B cell (primary cell): ENCODE data around the gene TMEM134. TPM values are rescaled to one million over a fixed set of nuclear protein-coding genes. Genes with fewer than 3 reads are reported as not detected.
A peak's percentile ranks its signal among the peaks of the same experiment; 100 is the strongest.

Experiments
- ATAC-seq: fragments of 200-7000 bp; cut with Tn5 transposase; one replicate; pipeline ENCODE4 v1.10.0; 2021; ENCODE audit warnings: low read depth, mild to moderate bottlenecking, moderate number of reproducible peaks, moderate library complexity
- CTCF ChIA-PET: fragments of 350-600 bp; sonication (Branson Sonifier 250); formaldehyde crosslinking; loops from one replicate; lab custom pipeline; 2021; ENCODE audit warnings: antibody characterized with exemption, inconsistent platforms; lab: Charles Lee
- POLR2A ChIA-PET: fragments of 350-600 bp; sonication (Branson Sonifier 250); formaldehyde crosslinking; loops from one replicate; lab custom pipeline; 2021; ENCODE audit warnings: antibody characterized with exemption; lab: Charles Lee
- DNase-seq: peaks from one replicate; pipeline ENCODE4 v3.0.0; 2013
- H2AFZ ChIP-seq: 2 replicates; pipeline ENCODE4 v1.6.1; 2012; ENCODE audit warnings: mild to moderate bottlenecking, low read depth, low read length; ENCODE audit not compliant: insufficient read depth, poor library complexity, severe bottlenecking
- H3K27ac ChIP-seq, 2 donors: 1 replicate in 1 of 2; 2 replicates in 1 of 2; pipeline ENCODE4 v1.5.1; 2012 to 2013; ENCODE audit warnings: low read length in 2 of 2, mild to moderate bottlenecking in 2 of 2, moderate library complexity in 1 of 2
- H3K27me3 ChIP-seq, 4 experiments: fragments of 200-600 bp in 1 of 4; sonication (generic) in 1 of 4; replicated peaks in 1 of 4; 1 replicate in 2 of 4; 2 replicates in 2 of 4; pipeline versions ENCODE4 v1.6.1 to v1.7.0; 2013 to 2016; ENCODE audit warnings: low read length in 3 of 4, mild to moderate bottlenecking in 2 of 4, mixed read lengths in 1 of 4, moderate library complexity in 1 of 4; ENCODE audit not compliant: insufficient read depth in 4 of 4, control insufficient read depth in 3 of 4; ENCODE audit errors: control extremely low read depth in 1 of 4
- H3K36me3 ChIP-seq, 2 experiments: replicated peaks in 1 of 2; 1 replicate in 1 of 2; 2 replicates in 1 of 2; pipeline versions ENCODE4 v1.6.1 to v1.7.1; 2013; ENCODE audit warnings: low read length in 1 of 2; ENCODE audit not compliant: insufficient read depth in 2 of 2, control insufficient read depth in 1 of 2; ENCODE audit errors: control extremely low read depth in 1 of 2, extremely low read depth in 1 of 2
- H3K4me1 ChIP-seq, 2 donors: fragments of 200-600 bp in 1 of 2; sonication (generic) in 1 of 2; 1 replicate in 1 of 2; 2 replicates in 1 of 2; pipeline versions ENCODE4 v1.5.1 to v1.6.1; 2013 to 2017; ENCODE audit warnings: low read length in 2 of 2; ENCODE audit not compliant: control insufficient read depth in 2 of 2, insufficient read depth in 2 of 2
- H3K4me2 ChIP-seq: replicated peaks from 2 replicates; pipeline ENCODE3; 2012; ENCODE audit warnings: mild to moderate bottlenecking, low read depth, low read length; ENCODE audit not compliant: poor library complexity, severe bottlenecking
- H3K4me3 ChIP-seq, 5 experiments: fragments of 200-600 bp in 1 of 5; sonication (generic) in 1 of 5; 1 replicate in 3 of 5; 2 replicates in 2 of 5; pipeline versions ENCODE4 v1.5.1 to v1.7.0; 2011 to 2016; ENCODE audit warnings: low read length in 4 of 5, mild to moderate bottlenecking in 4 of 5, low read depth in 2 of 5, control low read depth in 1 of 5, moderate library complexity in 1 of 5; ENCODE audit not compliant: insufficient read depth in 1 of 5; ENCODE audit errors: control extremely low read depth in 1 of 5, extremely low read depth in 1 of 5
- H3K79me2 ChIP-seq: fragments of 200-600 bp; sonication (generic); one replicate; pipeline ENCODE4 v1.6.0; 2016; ENCODE audit warnings: low read length; ENCODE audit not compliant: control insufficient read depth, insufficient read depth
- H3K9ac ChIP-seq: fragments of 200-600 bp; sonication (generic); 2 replicates; pipeline ENCODE4 v1.6.1; 2017; ENCODE audit warnings: mild to moderate bottlenecking, low read length, moderate library complexity
- H3K9me3 ChIP-seq, 3 donors: one replicate each; pipeline versions ENCODE4 v1.6.1 to v1.7.1; 2013; ENCODE audit warnings: low read length in 2 of 3; ENCODE audit not compliant: control insufficient read depth in 2 of 3, insufficient read depth in 1 of 3; ENCODE audit errors: control extremely low read depth in 1 of 3
- H4K20me1 ChIP-seq: 2 replicates; pipeline ENCODE4 v1.6.0; 2012; ENCODE audit warnings: mild to moderate bottlenecking, low read length; ENCODE audit not compliant: insufficient read depth, control insufficient read depth, poor library complexity, severe bottlenecking
- H3K27ac Mint-ChIP-seq: one replicate; pipeline ENCODE4 v1.8.0; 2021; ENCODE audit warnings: mixed read lengths
- H3K27me3 Mint-ChIP-seq: one replicate; pipeline ENCODE4 v1.8.0; 2021; ENCODE audit warnings: mixed read lengths
- H3K4me1 Mint-ChIP-seq: one replicate; pipeline ENCODE4 v1.8.0; 2021; ENCODE audit warnings: mixed read lengths
- H3K4me3 Mint-ChIP-seq: one replicate; pipeline ENCODE4 v1.8.0; 2021; ENCODE audit warnings: mixed read lengths
- H3K9me3 Mint-ChIP-seq: one replicate; pipeline ENCODE4 v1.8.0; 2022; ENCODE audit warnings: mixed read lengths; ENCODE audit not compliant: insufficient read depth
- EZH2 ChIP-seq: IDR thresholded peaks from 2 replicates; pipeline ENCODE4 v1.6.1; 2012; ENCODE audit warnings: borderline replicate concordance, low read depth, mild to moderate bottlenecking, moderate library complexity, low read length; ENCODE audit not compliant: insufficient read depth, poor library complexity, severe bottlenecking
- WGBS: methylation state at CpG from one replicate; pipeline ENCODE4 v1.1.5; 2013; ENCODE audit warnings: missing lambda C conversion rate; ENCODE audit not compliant: insufficient coverage; 5-methylcytosine and 5-hydroxymethylcytosine counted together
- intact Hi-C: fragments of 100-400 bp; cut with micrococcal nuclease; formaldehyde crosslinking; loops from one replicate; pipeline ENCODE4 v1.10.0; 2022
- polyA plus RNA-seq: library from polyadenylated mRNA; depleted of rRNA; stranded (reverse); fragments of >200 nt; gene quantifications from 2 replicates; pipeline ENCODE4 v1.2.3, GENCODE V29; 2012
- total RNA-seq, 2 donors: library from RNA; stranded (reverse); fragments of 120-200 nt in 1 of 2; gene quantifications; 1 replicate in 1 of 2; 2 replicates in 1 of 2; pipeline versions ENCODE4 v1.2.3 to v1.2.4, GENCODE V29; 2013 to 2022
- TF ChIP-seq, protein P1 (sequence below): fragments of 200-600 bp; IDR thresholded peaks from one replicate; pipeline ENCODE4 v1.8.0; 2022; ENCODE audit warnings: antibody characterized with exemption, mild to moderate bottlenecking

Gene TMEM134
- total and polyA plus RNA-seq, 2 donors (not counting 1 experiment from before 2014, with no cell fraction given), result 167 to 197 TPM

DNA sequence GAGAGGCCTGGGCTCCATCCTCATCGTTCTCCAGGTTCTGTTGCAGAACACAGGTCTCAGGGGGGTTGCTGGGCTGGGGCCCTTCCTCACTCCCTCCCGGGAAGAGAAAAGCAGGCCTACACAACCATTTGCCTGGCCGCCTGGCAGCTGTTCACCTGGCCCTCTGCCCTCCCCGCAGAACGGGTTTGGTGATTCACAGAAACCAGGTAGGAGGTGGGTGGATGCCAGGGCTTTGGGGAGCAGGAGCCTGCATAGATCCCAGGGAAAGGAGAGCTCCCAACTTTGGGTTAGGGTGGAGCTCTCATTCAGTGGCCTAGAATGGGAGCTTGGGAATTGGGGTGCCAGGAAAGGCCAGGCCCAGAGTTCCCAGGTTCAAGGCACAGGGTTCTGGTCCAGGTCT lies 995 bp downstream of the TMEM134 start:
- Histone ChIP-seq H2AFZ (no peak overlapping the region), H3K4me1 (peaks cover 37 to 66% of the 10 kb centered on the region in 2 donors), H3K9ac (peak overlapping the region; percentile 91), H3K79me2 (peaks cover 51% of the 10 kb centered on the region), H3K36me3 (peaks cover 2 to 9% of the 10 kb centered on the region in 2 experiments), H3K4me2 (peak overlapping the region; percentile 98), H4K20me1 (peaks cover 10% of the 10 kb centered on the region), H3K27me3 (no peaks in the 10 kb centered on the region), H3K4me3 (peak overlapping the region; percentile 44 to 96 (median 91)), H3K9me3 (peaks cover 0 to 9% (median 0%) of the 10 kb centered on the region in 3 donors), H3K27ac (peak overlapping the region in 1 of 2 donors; percentile 87)
- intact Hi-C loops, result no loop called here
- no peak for TF ChIP-seq EZH2
- TF ChIP-seq, protein P1, sequence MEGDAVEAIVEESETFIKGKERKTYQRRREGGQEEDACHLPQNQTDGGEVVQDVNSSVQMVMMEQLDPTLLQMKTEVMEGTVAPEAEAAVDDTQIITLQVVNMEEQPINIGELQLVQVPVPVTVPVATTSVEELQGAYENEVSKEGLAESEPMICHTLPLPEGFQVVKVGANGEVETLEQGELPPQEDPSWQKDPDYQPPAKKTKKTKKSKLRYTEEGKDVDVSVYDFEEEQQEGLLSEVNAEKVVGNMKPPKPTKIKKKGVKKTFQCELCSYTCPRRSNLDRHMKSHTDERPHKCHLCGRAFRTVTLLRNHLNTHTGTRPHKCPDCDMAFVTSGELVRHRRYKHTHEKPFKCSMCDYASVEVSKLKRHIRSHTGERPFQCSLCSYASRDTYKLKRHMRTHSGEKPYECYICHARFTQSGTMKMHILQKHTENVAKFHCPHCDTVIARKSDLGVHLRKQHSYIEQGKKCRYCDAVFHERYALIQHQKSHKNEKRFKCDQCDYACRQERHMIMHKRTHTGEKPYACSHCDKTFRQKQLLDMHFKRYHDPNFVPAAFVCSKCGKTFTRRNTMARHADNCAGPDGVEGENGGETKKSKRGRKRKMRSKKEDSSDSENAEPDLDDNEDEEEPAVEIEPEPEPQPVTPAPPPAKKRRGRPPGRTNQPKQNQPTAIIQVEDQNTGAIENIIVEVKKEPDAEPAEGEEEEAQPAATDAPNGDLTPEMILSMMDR, result no peak
- WGBS, result 48% methylated on average over 2 of the region's 5 CpGs
- peaks cover 58% of the 10 kb centered on the region for H3K4me1 Mint-ChIP-seq
- H3K27me3 Mint-ChIP-seq, result no peaks in the 10 kb centered on the region
- H3K9me3 Mint-ChIP-seq, result no peaks in the 10 kb centered on the region
- ChIA-PET POLR2A (interaction anchor here (0.8 to 10.4 kb wide), 19 partner anchors 9 to 116 kb away, joined by 3 to 215 read pairs (median 12); partner anchors contain the start of genes AIP, CABP4, CDK2AP2 and CORO1B), CTCF (interaction anchor here (0.9 to 6.7 kb wide), 17 partner anchors 9 to 85 kb away, joined by 3 to 64 read pairs (median 5); partner anchors contain the start of genes AIP, PITPNM1, PPP1CA and PTPRCAP)
- H3K27ac Mint-ChIP-seq, result peak overlapping the region; percentile 95
- ATAC-seq (no peak), DNase-seq (no peak)
- H3K4me3 Mint-ChIP-seq, result peak overlapping the region; percentile 95
